ENCODE data around the gene TPGS1.

DNA sequence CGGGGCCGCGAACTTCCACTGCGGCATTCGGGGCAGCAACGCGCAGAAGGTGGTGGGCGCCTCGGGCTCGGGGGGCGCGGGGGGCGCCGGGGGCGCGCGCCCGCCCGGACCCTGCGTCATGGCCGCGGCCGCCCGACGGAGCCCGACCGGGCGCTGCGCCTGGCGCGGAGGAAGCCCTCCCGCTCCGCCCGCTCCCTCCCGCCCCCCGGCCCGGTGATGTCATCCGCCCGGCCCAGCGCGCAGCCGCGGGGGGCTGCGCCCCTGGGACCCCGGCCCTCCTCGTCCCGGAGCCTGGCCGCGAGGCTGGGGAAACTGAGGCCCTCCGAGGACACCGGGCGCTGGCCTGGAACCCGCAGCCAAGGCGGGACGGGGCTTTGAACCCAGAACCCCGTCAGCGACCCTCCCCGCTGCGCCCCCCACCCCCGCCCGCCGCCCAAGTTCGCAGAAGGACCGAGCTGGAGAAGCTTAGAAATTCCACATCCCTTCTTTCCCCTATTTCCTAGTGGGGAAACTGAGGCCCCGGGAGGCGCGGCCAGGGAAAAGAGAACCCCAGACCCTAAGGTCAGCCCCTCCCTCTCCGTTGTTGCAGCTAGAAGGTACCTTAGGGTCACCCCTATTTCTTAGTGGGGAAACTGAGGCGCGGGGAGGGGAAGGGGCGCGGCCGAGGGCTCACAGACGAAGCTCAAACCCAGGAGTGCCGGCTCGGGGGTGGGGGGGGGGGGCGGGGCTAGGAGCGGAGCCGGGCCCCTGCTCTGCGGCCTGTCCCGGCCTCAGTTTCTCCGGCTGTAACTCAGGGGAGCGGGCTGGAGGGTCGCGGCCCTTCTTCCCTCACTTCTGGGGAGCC lies 46.2 kb upstream of the TPGS1 start, which contains the start of gene SHC2:
- TF ChIP-seq CTCF (IDR thresholded peaks at IDR 0.05) (no peak), POLR2A (IDR thresholded peaks at IDR 0.05) (no peak)

Measured in lower leg skin (tissue), 3 donors.